Esophagus squamous epithelium (tissue), 5 donors: ENCODE measurements around the gene TAF13. TPM values are rescaled to one million over a fixed set of nuclear protein-coding genes. Genes with fewer than 3 reads are reported as not detected.
A peak's percentile ranks its signal among the peaks of the same experiment; 100 is the strongest.

Experiments used
- DNase-seq: peaks from one replicate; lab custom pipeline; 2025; lab: John Stamatoyannopoulos, UW
- H3K27ac ChIP-seq, 4 donors: fragments of 200-600 bp; sonication (generic); one replicate each; pipeline ENCODE4 v1.5.1; 2016 to 2019; ENCODE audit warnings: mild to moderate bottlenecking in 1 of 4
- H3K27me3 ChIP-seq, 4 donors: fragments of 200-600 bp; sonication (generic); 1 replicate in 3 of 4; 2 replicates in 1 of 4; pipeline versions ENCODE4 v1.5.1 to v1.6.0; 2017 to 2021; ENCODE audit warnings: antibody characterized with exemption in 1 of 4
- H3K36me3 ChIP-seq, 3 donors: fragments of 200-600 bp; sonication (generic); one replicate each; pipeline ENCODE4 v1.5.1; 2016 to 2019
- H3K4me1 ChIP-seq, 3 donors: fragments of 200-600 bp; sonication (generic); one replicate each; pipeline ENCODE4 v1.5.1; 2017 to 2019
- H3K4me3 ChIP-seq, 4 donors: fragments of 200-600 bp; sonication (generic); 1 replicate in 3 of 4; 2 replicates in 1 of 4; pipeline ENCODE4 v1.5.1; 2016 to 2019; ENCODE audit warnings: mild to moderate bottlenecking in 2 of 4, moderate library complexity in 1 of 4
- H3K9me3 ChIP-seq, 3 donors: fragments of 200-600 bp; sonication (generic); one replicate each; pipeline ENCODE4 v1.5.1; 2016 to 2019
- CTCF ChIP-seq, 6 experiments: fragments of 450-650 bp in 4 of 6; fragments of 200-600 bp in 2 of 6; sonication (generic) in 2 of 6; IDR thresholded peaks; one replicate each; pipeline ENCODE4 v1.5.1; 2016 to 2019; ENCODE audit warnings: antibody characterized with exemption in 6 of 6, mild to moderate bottlenecking in 4 of 6, moderate library complexity in 4 of 6
- POLR2A ChIP-seq, 4 donors: fragments of 450-650 bp; IDR thresholded peaks; one replicate each; pipeline ENCODE4 v1.6.1; 2017; ENCODE audit warnings: antibody characterized with exemption in 4 of 4, mild to moderate bottlenecking in 4 of 4, moderate library complexity in 3 of 4
- WGBS, 2 donors: methylation state at CpG; one replicate each; pipeline ENCODE4 v1.1.5; 2018; 5-methylcytosine and 5-hydroxymethylcytosine counted together
- intact Hi-C: fragments of 100-400 bp; cut with DNase I; formaldehyde crosslinking; loops from one replicate; pipeline ENCODE4 v1.15.0; 2022
- total RNA-seq, 4 donors: library from RNA; depleted of rRNA; stranded (reverse); fragments of >200 nt; gene quantifications; one replicate each; pipeline ENCODE4 v1.1.0, GENCODE V29; 2016
- donor health status: DM: yes; HTN: yes; CAD: no.

Gene TAF13
- total RNA-seq, 4 donors from 2014 or later = 35.3 to 71.2 (median 43.4) TPM

- WGBS, 2 donors = 54 to 76% methylated on average over 5 of the region's 5 CpGs
- Histone ChIP-seq H3K36me3 (no peaks in the 10 kb centered on the region), H3K9me3 (no peaks in the 10 kb centered on the region), H3K4me3 (no peak overlapping the region), H3K27ac (peak overlapping the region; percentile 45 to 78 (median 53)), H3K4me1 (peaks cover 0 to 7% (median 5%) of the 10 kb centered on the region in 3 donors), H3K27me3 (no peaks in the 10 kb centered on the region)
- DNase-seq = no peak
- TF ChIP-seq POLR2A (IDR thresholded peaks at IDR 0.05) = no peak
- no peak for TF ChIP-seq CTCF (IDR thresholded peaks at IDR 0.05)
- intact Hi-C loops = no loop called here
Observed at GRCh38 chr1:109080441-109081082, 4.8 kb upstream of the TAF13 start.

GRCh38 chr1:109079240-109079622, 3.4 kb upstream of the TAF13 start:
- TF ChIP-seq POLR2A (IDR thresholded peaks at IDR 0.05) (no peak), CTCF (IDR thresholded peaks at IDR 0.05) (no peak)
- Histone ChIP-seq H3K27me3 (no peaks in the 10 kb centered on the region), H3K4me1 (peaks cover 3 to 19% (median 11%) of the 10 kb centered on the region in 3 donors), H3K27ac (peak overlapping the region; percentile 20 to 78 (median 65)), H3K36me3 (no peaks in the 10 kb centered on the region), H3K4me3 (no peak overlapping the region), H3K9me3 (no peaks in the 10 kb centered on the region)
- no peak for DNase-seq
- WGBS, 2 donors = 95% methylated on average over 2 of the region's 2 CpGs
- intact Hi-C loops = no loop called here

GRCh38 chr1:109078317-109078716, 2.5 kb upstream of the TAF13 start:
- no peak for TF ChIP-seq POLR2A (IDR thresholded peaks at IDR 0.05)
- TF ChIP-seq CTCF (IDR thresholded peaks at IDR 0.05) = no peak
- Histone ChIP-seq H3K36me3 (peaks cover 0 to 6% (median 0%) of the 10 kb centered on the region in 3 donors), H3K27me3 (no peaks in the 10 kb centered on the region), H3K4me3 (no peak overlapping the region), H3K4me1 (peaks cover 3 to 25% (median 11%) of the 10 kb centered on the region in 3 donors), H3K9me3 (no peaks in the 10 kb centered on the region), H3K27ac (no peak overlapping the region)
- WGBS, 2 donors = 91% methylated on average over 1 of the region's 1 CpG; no CpG with 5 or more reads in 1 of the 2 donors
- no peak for DNase-seq
- intact Hi-C loops = no loop called here

- no peak for TF ChIP-seq CTCF (IDR thresholded peaks at IDR 0.05)
- TF ChIP-seq POLR2A (IDR thresholded peaks at IDR 0.05) = no peak
- Histone ChIP-seq H3K27me3 (no peaks in the 10 kb centered on the region), H3K27ac (no peak overlapping the region), H3K4me1 (peaks cover under 1 to 32% (median 5%) of the 10 kb centered on the region in 3 donors), H3K9me3 (no peaks in the 10 kb centered on the region), H3K36me3 (peaks cover 0 to 90% (median 17%) of the 10 kb centered on the region in 3 donors), H3K4me3 (no peak overlapping the region)
- intact Hi-C loops = no loop called here
- 78 to 79% methylated on average over 1 of the region's 1 CpG for WGBS, 2 donors
- no peak for DNase-seq
Observed at GRCh38 chr1:109069294-109069693, 6.5 kb downstream of the TAF13 start.

- Histone ChIP-seq H3K27ac (no peak overlapping the region), H3K36me3 (peaks cover 0 to 94% (median 24%) of the 10 kb centered on the region in 3 donors), H3K4me1 (peaks cover 0 to 22% (median 5%) of the 10 kb centered on the region in 3 donors), H3K4me3 (no peak overlapping the region), H3K9me3 (no peaks in the 10 kb centered on the region), H3K27me3 (no peaks in the 10 kb centered on the region)
- no peak for DNase-seq
- WGBS, 2 donors = 83 to 90% methylated on average over 8 of the region's 8 CpGs
- TF ChIP-seq POLR2A (IDR thresholded peaks at IDR 0.05) (no peak), CTCF (IDR thresholded peaks at IDR 0.05) (no peak)
- intact Hi-C loops = no loop called here
Observed at GRCh38 chr1:109067883-109068282, 7.9 kb downstream of the TAF13 start.
